Measurements from ENCODE around the gene MED13L.

- TF ChIP-seq POLR2AphosphoS5 (IDR thresholded peaks at IDR 0.05; ENCODE audit: low read depth, low read length) (no peak), SIN3A (IDR thresholded peaks at IDR 0.05; ENCODE audit: borderline replicate concordance, insufficient read depth, low read length) (no peak), TAF1 (IDR thresholded peaks at IDR 0.05; ENCODE audit: borderline replicate concordance, insufficient read depth, low read length) (no peak)
Measured at GRCh38 chr12:116288735-116289134, 11.2 kb upstream of the MED13L start.

Measured in PFSK-1 (cell line).